Mammary epithelial cell (primary cell): ENCODE data around the gene BICDL2.

ENCODE experiments used
- CTCF ChIP-seq, 2 donors: IDR thresholded peaks in 1 of 2; conservative IDR thresholded peaks in 1 of 2; 2 replicates each; pipeline ENCODE4 v1.5.1; 2011 to 2012; ENCODE audit warnings: inconsistent platforms in 2 of 2, low read length in 2 of 2, mild to moderate bottlenecking in 2 of 2, control low read depth in 1 of 2, low read depth in 1 of 2; ENCODE audit not compliant: insufficient read depth in 1 of 2; ENCODE audit errors: extremely low read depth in 1 of 2
- EZH2 ChIP-seq: IDR thresholded peaks from 2 replicates; pipeline ENCODE4 v1.6.1; 2012; ENCODE audit warnings: low read length, inconsistent platforms, borderline replicate concordance

GRCh38 chr16:3050487-3050886 is 13.7 kb upstream of the BICDL2 start:
- no peak for TF ChIP-seq CTCF (conservative IDR thresholded peaks at IDR 0.05 in 1 of 2, IDR thresholded peaks at IDR 0.05 in 1 of 2; ENCODE audit: extremely low read depth in 1 of 2, insufficient read depth in 1 of 2, low read depth in 1 of 2, low read length in 2 of 2)
- no peak for TF ChIP-seq EZH2
